ENCODE data around the gene UNC5C. TPM values are rescaled to one million over a fixed set of nuclear protein-coding genes. Genes with fewer than 3 reads are reported as not detected.
A peak's percentile ranks its signal among the peaks of the same experiment; 100 is the strongest.

UNC5C gene
- total RNA-seq, 1 donor from 2014 or later, result 0.39 TPM

GRCh38 chr4:95183656-95184408 is 364.9 kb downstream of the UNC5C start:
- DNase-seq (ENCODE audit: low spot score), result no peak
- H3K9ac ChIP-seq, result no peak overlapping the region
- no peaks in the 10 kb centered on the region for H3K9me3 ChIP-seq (ENCODE audit: low read depth)
- H4K20me1 ChIP-seq (ENCODE audit: low read depth), result peaks cover 8% of the 10 kb centered on the region
- TF ChIP-seq EZH2 (IDR thresholded peaks at IDR 0.05) (no peak), EZH2phosphoT487 (IDR thresholded peaks at IDR 0.05) (no peak)
- TF ChIP-seq, protein P1, sequence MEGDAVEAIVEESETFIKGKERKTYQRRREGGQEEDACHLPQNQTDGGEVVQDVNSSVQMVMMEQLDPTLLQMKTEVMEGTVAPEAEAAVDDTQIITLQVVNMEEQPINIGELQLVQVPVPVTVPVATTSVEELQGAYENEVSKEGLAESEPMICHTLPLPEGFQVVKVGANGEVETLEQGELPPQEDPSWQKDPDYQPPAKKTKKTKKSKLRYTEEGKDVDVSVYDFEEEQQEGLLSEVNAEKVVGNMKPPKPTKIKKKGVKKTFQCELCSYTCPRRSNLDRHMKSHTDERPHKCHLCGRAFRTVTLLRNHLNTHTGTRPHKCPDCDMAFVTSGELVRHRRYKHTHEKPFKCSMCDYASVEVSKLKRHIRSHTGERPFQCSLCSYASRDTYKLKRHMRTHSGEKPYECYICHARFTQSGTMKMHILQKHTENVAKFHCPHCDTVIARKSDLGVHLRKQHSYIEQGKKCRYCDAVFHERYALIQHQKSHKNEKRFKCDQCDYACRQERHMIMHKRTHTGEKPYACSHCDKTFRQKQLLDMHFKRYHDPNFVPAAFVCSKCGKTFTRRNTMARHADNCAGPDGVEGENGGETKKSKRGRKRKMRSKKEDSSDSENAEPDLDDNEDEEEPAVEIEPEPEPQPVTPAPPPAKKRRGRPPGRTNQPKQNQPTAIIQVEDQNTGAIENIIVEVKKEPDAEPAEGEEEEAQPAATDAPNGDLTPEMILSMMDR (IDR thresholded peaks at IDR 0.05), result no peak
- peaks cover 41% of the 10 kb centered on the region for H3K36me3 Mint-ChIP-seq
- no peaks in the 10 kb centered on the region for H3K36me3 ChIP-seq
- no peak overlapping the region for H3K27ac ChIP-seq
- no peaks in the 10 kb centered on the region for H3K27me3 Mint-ChIP-seq (ENCODE audit: insufficient read depth, low read depth)
- peaks cover 33% of the 10 kb centered on the region for H3K4me1 ChIP-seq
- no peak overlapping the region for H3K4me3 Mint-ChIP-seq
- peak overlapping the region; percentile 98 for H3K27ac Mint-ChIP-seq
- no peak overlapping the region for H3K4me2 ChIP-seq
- peaks cover 5% of the 10 kb centered on the region for H3K9me3 Mint-ChIP-seq
- H3K79me2 ChIP-seq (ENCODE audit: low read depth), result no peaks in the 10 kb centered on the region
- H3F3A ChIP-seq (ENCODE audit: low read depth), result peaks cover 25% of the 10 kb centered on the region
- H3K4me3 ChIP-seq, result no peak overlapping the region
- H2AFZ ChIP-seq (replicated peaks), result no peak overlapping the region
- peaks cover 64% of the 10 kb centered on the region for H3K4me1 Mint-ChIP-seq
- peaks cover 7% of the 10 kb centered on the region for H3K27me3 ChIP-seq

GRCh38 chr4:95181996-95182306 is 366.8 kb downstream of the UNC5C start:
- Histone ChIP-seq H3K27me3 (no peaks in the 10 kb centered on the region), H4K20me1 (ENCODE audit: low read depth) (peaks cover 8% of the 10 kb centered on the region), H3K4me1 (peaks cover 33% of the 10 kb centered on the region), H2AFZ (replicated peaks) (no peak overlapping the region), H3F3A (ENCODE audit: low read depth) (peaks cover 25% of the 10 kb centered on the region), H3K27ac (no peak overlapping the region), H3K4me2 (peak overlapping the region; percentile 73), H3K79me2 (ENCODE audit: low read depth) (no peaks in the 10 kb centered on the region), H3K36me3 (no peaks in the 10 kb centered on the region), H3K9me3 (ENCODE audit: low read depth) (no peaks in the 10 kb centered on the region), H3K9ac (no peak overlapping the region), H3K4me3 (no peak overlapping the region)
- Mint-ChIP-seq H3K36me3 (peaks cover 42% of the 10 kb centered on the region), H3K9me3 (peaks cover 18% of the 10 kb centered on the region), H3K4me3 (peak overlapping the region; percentile 61), H3K4me1 (peaks cover 57% of the 10 kb centered on the region), H3K27me3 (ENCODE audit: insufficient read depth, low read depth) (no peaks in the 10 kb centered on the region), H3K27ac (peak overlapping the region; percentile 99)
- no peak for DNase-seq (ENCODE audit: low spot score)
- no peak for TF ChIP-seq EZH2 (IDR thresholded peaks at IDR 0.05)
- TF ChIP-seq, protein P1 (IDR thresholded peaks at IDR 0.05), result no peak
- no peak for TF ChIP-seq EZH2phosphoT487 (IDR thresholded peaks at IDR 0.05)

- peak overlapping the region; percentile 99 for H3K27ac Mint-ChIP-seq
- no peak overlapping the region for H3K27ac ChIP-seq
Measured at GRCh38 chr4:95181243-95181995, 367.4 kb downstream of the UNC5C start.

More at GRCh38 chr4:95181243-95181995, 367.4 kb downstream of the UNC5C start:
- peaks cover 39% of the 10 kb centered on the region for H3K36me3 Mint-ChIP-seq
- Histone ChIP-seq H3K4me3 (peak overlapping the region; percentile 21), H3K27me3 (no peaks in the 10 kb centered on the region), H4K20me1 (ENCODE audit: low read depth) (peaks cover 8% of the 10 kb centered on the region), H3K79me2 (ENCODE audit: low read depth) (no peaks in the 10 kb centered on the region), H3F3A (ENCODE audit: low read depth) (peaks cover 25% of the 10 kb centered on the region), H3K9ac (no peak overlapping the region), H2AFZ (replicated peaks) (no peak overlapping the region), H3K9me3 (ENCODE audit: low read depth) (no peaks in the 10 kb centered on the region), H3K4me2 (peak overlapping the region; percentile 73), H3K4me1 (peaks cover 33% of the 10 kb centered on the region), H3K36me3 (no peaks in the 10 kb centered on the region)
- peak; percentile 83 for DNase-seq (ENCODE audit: low spot score)
- H3K27me3 Mint-ChIP-seq (ENCODE audit: insufficient read depth, low read depth), result no peaks in the 10 kb centered on the region
- TF ChIP-seq, protein P1 (IDR thresholded peaks at IDR 0.05), result peak; percentile 40
- TF ChIP-seq EZH2 (IDR thresholded peaks at IDR 0.05), result no peak
- peak; percentile 42 for TF ChIP-seq EZH2phosphoT487 (IDR thresholded peaks at IDR 0.05)
- H3K4me1 Mint-ChIP-seq, result peaks cover 54% of the 10 kb centered on the region
- peak overlapping the region; percentile 61 for H3K4me3 Mint-ChIP-seq
- H3K9me3 Mint-ChIP-seq, result peaks cover 20% of the 10 kb centered on the region

Measured in neural progenitor cell (in vitro differentiated cells).